Breast epithelium (tissue), 3 donors: Measurements from ENCODE around the gene GALNT9.

Experiments used
- POLR2A ChIP-seq: fragments of 450-650 bp; IDR thresholded peaks from one replicate; pipeline ENCODE4 v1.6.1; 2016; ENCODE audit warnings: antibody characterized with exemption, mild to moderate bottlenecking, moderate library complexity
- POLR2AphosphoS5 ChIP-seq, 3 donors: sonication (generic); formaldehyde crosslinking; IDR thresholded peaks; one replicate each; pipeline ENCODE4 v1.6.1; 2017; ENCODE audit warnings: antibody characterized with exemption in 3 of 3
- TF ChIP-seq, protein P1 (sequence below), 3 donors: fragments of 450-650 bp; IDR thresholded peaks; one replicate each; pipeline ENCODE4 v1.5.1; 2016 to 2017; ENCODE audit warnings: antibody characterized with exemption in 3 of 3, mild to moderate bottlenecking in 3 of 3, moderate library complexity in 3 of 3

DNA sequence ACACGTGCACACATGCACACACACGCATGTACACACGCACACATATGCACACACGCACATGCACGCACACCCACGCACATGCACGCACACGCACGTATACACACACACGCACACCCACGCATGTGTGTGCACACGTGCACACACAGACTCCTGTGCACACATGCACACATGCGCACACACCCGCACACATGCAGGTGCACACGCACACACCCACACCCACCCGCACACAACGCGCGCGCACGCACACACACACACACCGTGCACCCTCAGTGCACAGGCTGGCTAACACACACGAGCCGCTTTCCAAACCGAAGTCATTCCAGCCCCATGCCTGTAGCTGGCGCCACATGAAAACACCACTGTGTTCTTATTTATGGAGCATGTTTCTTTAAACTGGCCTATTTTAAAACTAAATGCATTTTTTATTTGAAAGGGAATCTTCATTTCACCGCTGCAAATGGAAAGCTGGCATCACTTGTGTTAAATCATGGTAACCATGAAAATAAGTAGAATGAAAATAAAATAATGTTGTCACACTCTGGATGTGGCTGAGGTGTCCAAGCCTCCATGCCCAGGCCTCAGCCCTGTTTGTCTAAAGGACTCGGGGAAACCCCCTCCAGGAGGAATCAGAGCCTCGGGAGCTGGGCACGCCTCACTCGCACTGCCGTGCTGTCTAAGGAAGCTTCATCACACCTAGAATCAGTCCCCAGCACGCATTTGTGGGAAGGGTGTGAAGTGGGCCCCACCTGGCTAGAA is 45.1 kb downstream of the GALNT9 start:
- TF ChIP-seq, protein P1, sequence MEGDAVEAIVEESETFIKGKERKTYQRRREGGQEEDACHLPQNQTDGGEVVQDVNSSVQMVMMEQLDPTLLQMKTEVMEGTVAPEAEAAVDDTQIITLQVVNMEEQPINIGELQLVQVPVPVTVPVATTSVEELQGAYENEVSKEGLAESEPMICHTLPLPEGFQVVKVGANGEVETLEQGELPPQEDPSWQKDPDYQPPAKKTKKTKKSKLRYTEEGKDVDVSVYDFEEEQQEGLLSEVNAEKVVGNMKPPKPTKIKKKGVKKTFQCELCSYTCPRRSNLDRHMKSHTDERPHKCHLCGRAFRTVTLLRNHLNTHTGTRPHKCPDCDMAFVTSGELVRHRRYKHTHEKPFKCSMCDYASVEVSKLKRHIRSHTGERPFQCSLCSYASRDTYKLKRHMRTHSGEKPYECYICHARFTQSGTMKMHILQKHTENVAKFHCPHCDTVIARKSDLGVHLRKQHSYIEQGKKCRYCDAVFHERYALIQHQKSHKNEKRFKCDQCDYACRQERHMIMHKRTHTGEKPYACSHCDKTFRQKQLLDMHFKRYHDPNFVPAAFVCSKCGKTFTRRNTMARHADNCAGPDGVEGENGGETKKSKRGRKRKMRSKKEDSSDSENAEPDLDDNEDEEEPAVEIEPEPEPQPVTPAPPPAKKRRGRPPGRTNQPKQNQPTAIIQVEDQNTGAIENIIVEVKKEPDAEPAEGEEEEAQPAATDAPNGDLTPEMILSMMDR (IDR thresholded peaks at IDR 0.05), result no peak
- TF ChIP-seq POLR2A (no peak), POLR2AphosphoS5 (IDR thresholded peaks at IDR 0.05) (no peak)
